B cell (primary cell): ENCODE results near the gene C12orf75. TPM values are rescaled to one million over a fixed set of nuclear protein-coding genes. Genes with fewer than 3 reads are reported as not detected.
A peak's percentile ranks its signal among the peaks of the same experiment; 100 is the strongest.

Source experiments
- ATAC-seq: fragments of 200-7000 bp; cut with Tn5 transposase; one replicate; pipeline ENCODE4 v1.10.0; 2021; ENCODE audit warnings: low read depth, mild to moderate bottlenecking, moderate number of reproducible peaks, moderate library complexity
- CTCF ChIA-PET: fragments of 350-600 bp; sonication (Branson Sonifier 250); formaldehyde crosslinking; loops from one replicate; lab custom pipeline; 2021; ENCODE audit warnings: antibody characterized with exemption, inconsistent platforms; lab: Charles Lee
- POLR2A ChIA-PET: fragments of 350-600 bp; sonication (Branson Sonifier 250); formaldehyde crosslinking; loops from one replicate; lab custom pipeline; 2021; ENCODE audit warnings: antibody characterized with exemption; lab: Charles Lee
- DNase-seq: peaks from one replicate; pipeline ENCODE4 v3.0.0; 2013
- H2AFZ ChIP-seq: 2 replicates; pipeline ENCODE4 v1.6.1; 2012; ENCODE audit warnings: mild to moderate bottlenecking, low read depth, low read length; ENCODE audit not compliant: insufficient read depth, poor library complexity, severe bottlenecking
- H3K27ac ChIP-seq, 2 donors: 1 replicate in 1 of 2; 2 replicates in 1 of 2; pipeline ENCODE4 v1.5.1; 2012 to 2013; ENCODE audit warnings: low read length in 2 of 2, mild to moderate bottlenecking in 2 of 2, moderate library complexity in 1 of 2
- H3K27me3 ChIP-seq, 4 experiments: fragments of 200-600 bp in 1 of 4; sonication (generic) in 1 of 4; replicated peaks in 1 of 4; 1 replicate in 2 of 4; 2 replicates in 2 of 4; pipeline versions ENCODE4 v1.6.1 to v1.7.0; 2013 to 2016; ENCODE audit warnings: low read length in 3 of 4, mild to moderate bottlenecking in 2 of 4, mixed read lengths in 1 of 4, moderate library complexity in 1 of 4; ENCODE audit not compliant: insufficient read depth in 4 of 4, control insufficient read depth in 3 of 4; ENCODE audit errors: control extremely low read depth in 1 of 4
- H3K36me3 ChIP-seq, 2 experiments: replicated peaks in 1 of 2; 1 replicate in 1 of 2; 2 replicates in 1 of 2; pipeline versions ENCODE4 v1.6.1 to v1.7.1; 2013; ENCODE audit warnings: low read length in 1 of 2; ENCODE audit not compliant: insufficient read depth in 2 of 2, control insufficient read depth in 1 of 2; ENCODE audit errors: control extremely low read depth in 1 of 2, extremely low read depth in 1 of 2
- H3K4me1 ChIP-seq, 2 donors: fragments of 200-600 bp in 1 of 2; sonication (generic) in 1 of 2; 1 replicate in 1 of 2; 2 replicates in 1 of 2; pipeline versions ENCODE4 v1.5.1 to v1.6.1; 2013 to 2017; ENCODE audit warnings: low read length in 2 of 2; ENCODE audit not compliant: control insufficient read depth in 2 of 2, insufficient read depth in 2 of 2
- H3K4me2 ChIP-seq: replicated peaks from 2 replicates; pipeline ENCODE3; 2012; ENCODE audit warnings: mild to moderate bottlenecking, low read depth, low read length; ENCODE audit not compliant: poor library complexity, severe bottlenecking
- H3K4me3 ChIP-seq, 5 experiments: fragments of 200-600 bp in 1 of 5; sonication (generic) in 1 of 5; 1 replicate in 3 of 5; 2 replicates in 2 of 5; pipeline versions ENCODE4 v1.5.1 to v1.7.0; 2011 to 2016; ENCODE audit warnings: low read length in 4 of 5, mild to moderate bottlenecking in 4 of 5, low read depth in 2 of 5, control low read depth in 1 of 5, moderate library complexity in 1 of 5; ENCODE audit not compliant: insufficient read depth in 1 of 5; ENCODE audit errors: control extremely low read depth in 1 of 5, extremely low read depth in 1 of 5
- H3K79me2 ChIP-seq: fragments of 200-600 bp; sonication (generic); one replicate; pipeline ENCODE4 v1.6.0; 2016; ENCODE audit warnings: low read length; ENCODE audit not compliant: control insufficient read depth, insufficient read depth
- H3K9ac ChIP-seq: fragments of 200-600 bp; sonication (generic); 2 replicates; pipeline ENCODE4 v1.6.1; 2017; ENCODE audit warnings: mild to moderate bottlenecking, low read length, moderate library complexity
- H3K9me3 ChIP-seq, 3 donors: one replicate each; pipeline versions ENCODE4 v1.6.1 to v1.7.1; 2013; ENCODE audit warnings: low read length in 2 of 3; ENCODE audit not compliant: control insufficient read depth in 2 of 3, insufficient read depth in 1 of 3; ENCODE audit errors: control extremely low read depth in 1 of 3
- H4K20me1 ChIP-seq: 2 replicates; pipeline ENCODE4 v1.6.0; 2012; ENCODE audit warnings: mild to moderate bottlenecking, low read length; ENCODE audit not compliant: insufficient read depth, control insufficient read depth, poor library complexity, severe bottlenecking
- H3K27ac Mint-ChIP-seq: one replicate; pipeline ENCODE4 v1.8.0; 2021; ENCODE audit warnings: mixed read lengths
- H3K27me3 Mint-ChIP-seq: one replicate; pipeline ENCODE4 v1.8.0; 2021; ENCODE audit warnings: mixed read lengths
- H3K4me1 Mint-ChIP-seq: one replicate; pipeline ENCODE4 v1.8.0; 2021; ENCODE audit warnings: mixed read lengths
- H3K4me3 Mint-ChIP-seq: one replicate; pipeline ENCODE4 v1.8.0; 2021; ENCODE audit warnings: mixed read lengths
- H3K9me3 Mint-ChIP-seq: one replicate; pipeline ENCODE4 v1.8.0; 2022; ENCODE audit warnings: mixed read lengths; ENCODE audit not compliant: insufficient read depth
- CTCF ChIP-seq: fragments of 200-600 bp; IDR thresholded peaks from one replicate; pipeline ENCODE4 v1.8.0; 2022; ENCODE audit warnings: antibody characterized with exemption, mild to moderate bottlenecking
- EZH2 ChIP-seq: IDR thresholded peaks from 2 replicates; pipeline ENCODE4 v1.6.1; 2012; ENCODE audit warnings: borderline replicate concordance, low read depth, mild to moderate bottlenecking, moderate library complexity, low read length; ENCODE audit not compliant: insufficient read depth, poor library complexity, severe bottlenecking
- WGBS: methylation state at CpG from one replicate; pipeline ENCODE4 v1.1.5; 2013; ENCODE audit warnings: missing lambda C conversion rate; ENCODE audit not compliant: insufficient coverage; 5-methylcytosine and 5-hydroxymethylcytosine counted together
- intact Hi-C: fragments of 100-400 bp; cut with micrococcal nuclease; formaldehyde crosslinking; loops from one replicate; pipeline ENCODE4 v1.10.0; 2022
- polyA plus RNA-seq: library from polyadenylated mRNA; depleted of rRNA; stranded (reverse); fragments of >200 nt; gene quantifications from 2 replicates; pipeline ENCODE4 v1.2.3, GENCODE V29; 2012
- total RNA-seq, 2 donors: library from RNA; stranded (reverse); fragments of 120-200 nt in 1 of 2; gene quantifications; 1 replicate in 1 of 2; 2 replicates in 1 of 2; pipeline versions ENCODE4 v1.2.3 to v1.2.4, GENCODE V29; 2013 to 2022

The C12orf75 gene
- total and polyA plus RNA-seq, 2 donors (not counting 1 experiment from before 2014, with no cell fraction given): 8.5 to 12.9 TPM

- intact Hi-C loops: no loop called here
- CTCF ChIA-PET: interaction anchor here (1.0 to 1.6 kb wide), 2 partner anchors 11 to 27 kb away, joined by 3 to 5 read pairs; no protein-coding TSS in a partner anchor
- Histone ChIP-seq H3K36me3 (no peaks in the 10 kb centered on the region), H4K20me1 (no peaks in the 10 kb centered on the region), H3K4me2 (peak overlapping the region; percentile 38), H3K27ac (no peak overlapping the region), H3K4me3 (no peak overlapping the region), H3K9me3 (no peaks in the 10 kb centered on the region), H3K9ac (no peak overlapping the region), H3K4me1 (peaks cover 4 to 7% of the 10 kb centered on the region in 2 donors), H2AFZ (no peak overlapping the region), H3K79me2 (no peaks in the 10 kb centered on the region), H3K27me3 (peaks cover 0 to 9% (median 0%) of the 10 kb centered on the region in 4 experiments)
- POLR2A ChIA-PET: no interaction called here
- WGBS: 4% methylated on average over 7 of the region's 8 CpGs
- H3K9me3 Mint-ChIP-seq: no peaks in the 10 kb centered on the region
- no peak for TF ChIP-seq EZH2
- no peak for TF ChIP-seq CTCF
- H3K4me3 Mint-ChIP-seq: no peak overlapping the region
- peaks cover 4% of the 10 kb centered on the region for H3K4me1 Mint-ChIP-seq
- peaks cover 13% of the 10 kb centered on the region for H3K27me3 Mint-ChIP-seq
- no peak for DNase-seq
- no peak overlapping the region for H3K27ac Mint-ChIP-seq
- ATAC-seq: no peak
Measured at GRCh38 chr12:105409801-105410471, 79.4 kb downstream of the C12orf75 start.

GRCh38 chr12:105413911-105414487 lies 83.5 kb downstream of the C12orf75 start:
- Histone ChIP-seq H2AFZ (no peak overlapping the region), H4K20me1 (no peaks in the 10 kb centered on the region), H3K9me3 (no peaks in the 10 kb centered on the region), H3K36me3 (no peaks in the 10 kb centered on the region), H3K27ac (no peak overlapping the region), H3K4me2 (no peak overlapping the region), H3K4me1 (peaks cover 4 to 7% of the 10 kb centered on the region in 2 donors), H3K4me3 (no peak overlapping the region), H3K27me3 (peaks cover 0 to 9% (median 0%) of the 10 kb centered on the region in 4 experiments), H3K79me2 (no peaks in the 10 kb centered on the region), H3K9ac (no peak overlapping the region)
- peaks cover 28% of the 10 kb centered on the region for H3K27me3 Mint-ChIP-seq
- TF ChIP-seq CTCF (no peak), EZH2 (no peak)
- H3K9me3 Mint-ChIP-seq: no peaks in the 10 kb centered on the region
- no peak overlapping the region for H3K4me3 Mint-ChIP-seq
- DNase-seq (no peak), ATAC-seq (no peak)
- intact Hi-C loops: no loop called here
- POLR2A ChIA-PET: no interaction called here
- H3K27ac Mint-ChIP-seq: no peak overlapping the region
- peaks cover 4% of the 10 kb centered on the region for H3K4me1 Mint-ChIP-seq
- WGBS: 86% methylated on average over 3 of the region's 7 CpGs
- CTCF ChIA-PET: no interaction called here
